Endothelial cell of hepatic sinusoid (primary cell): Measurements from ENCODE around the gene PROZ.

ENCODE experiments used
- in situ Hi-C: cut with HindIII; loops from 2 replicates; pipeline ENCODE4 v1.10.0; 2017; ENCODE audit warnings: low sequenced_read_pairs

Gene PROZ

GRCh38 chr13:113140677-113141600, 17.5 kb upstream of the PROZ start:
- in situ Hi-C loops: no loop called here

- in situ Hi-C loops: no loop called here
These were observed 16.9 kb upstream of the PROZ start for GRCh38 chr13:113141601-113141970.

DNA sequence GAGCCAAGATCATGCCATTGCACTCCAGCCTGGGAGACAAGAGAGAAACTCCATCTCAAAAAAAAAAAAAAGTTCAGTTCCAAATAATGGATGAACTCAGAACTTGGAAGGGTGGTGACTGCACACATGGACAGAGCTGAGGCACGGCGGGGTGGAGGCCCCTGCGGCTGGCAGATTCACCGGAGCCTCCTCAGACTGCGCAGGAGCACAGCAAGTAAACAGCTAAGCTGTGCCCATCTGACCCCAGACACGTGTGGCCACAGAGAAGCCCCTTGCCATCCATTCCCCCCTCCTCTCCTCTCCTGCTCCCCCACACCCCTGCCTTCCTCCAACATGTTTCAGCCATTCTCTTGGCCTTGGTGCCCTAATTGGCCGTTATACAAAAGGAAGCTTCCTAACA, 15.6 kb upstream of the PROZ start:
- in situ Hi-C loops: no loop called here

DNA sequence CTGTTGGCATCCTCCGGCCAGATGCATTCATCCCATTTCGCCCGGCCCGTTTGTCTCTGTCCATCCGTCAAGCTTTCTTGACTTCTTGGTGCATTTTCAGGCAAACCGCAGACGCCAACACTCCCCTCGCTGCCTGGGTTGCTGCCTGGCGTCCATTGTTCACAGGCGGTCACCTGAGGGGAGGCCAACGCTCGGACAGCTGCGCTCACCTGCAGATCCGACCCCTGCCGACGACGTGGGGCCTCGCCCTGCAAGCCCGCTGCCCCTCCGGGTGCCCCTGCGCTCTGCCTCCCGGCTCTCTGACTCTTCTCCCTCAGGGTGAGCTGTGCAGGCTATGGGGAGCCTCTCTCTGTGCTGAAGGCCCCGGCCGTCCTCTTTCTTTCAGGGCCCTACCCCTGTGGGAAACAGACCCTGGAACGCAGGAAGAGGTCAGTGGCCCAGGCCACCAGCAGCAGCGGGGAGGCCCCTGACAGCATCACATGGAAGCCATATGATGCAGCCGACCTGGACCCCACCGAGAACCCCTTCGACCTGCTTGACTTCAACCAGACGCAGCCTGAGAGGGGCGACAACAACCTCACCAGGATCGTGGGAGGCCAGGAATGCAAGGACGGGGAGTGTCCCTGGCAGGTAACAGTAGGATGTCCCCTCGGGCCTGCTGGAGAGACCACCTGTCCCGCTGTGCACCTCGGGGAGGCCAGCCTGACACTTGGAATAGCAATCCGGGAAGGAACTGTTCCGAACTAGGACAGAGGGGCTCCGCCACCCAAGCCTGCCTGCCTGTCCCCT, 14.8 kb upstream of the PROZ start:
- in situ Hi-C loops: no loop called here

- in situ Hi-C loops: no loop called here
These were observed 14.2 kb upstream of the PROZ start for GRCh38 chr13:113144255-113144629.

DNA sequence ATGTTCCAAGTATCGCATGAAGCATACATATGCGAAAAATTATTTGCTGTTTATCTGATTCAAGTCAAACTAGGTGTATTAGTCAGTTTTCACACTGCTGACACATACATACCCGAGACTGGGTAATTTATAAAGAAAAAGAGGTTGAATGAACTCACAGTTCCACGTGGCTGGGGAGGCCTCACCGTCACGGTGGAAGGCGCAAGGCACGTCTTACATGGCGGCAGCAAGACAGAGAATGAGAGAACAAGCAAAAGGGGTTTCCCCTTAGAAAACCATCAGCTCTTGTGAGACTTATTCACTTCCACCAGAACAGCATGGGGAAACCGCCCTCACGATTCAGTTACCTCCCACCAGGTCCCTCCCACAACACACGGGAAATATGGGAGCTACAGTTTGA, 13.0 kb upstream of the PROZ start:
- in situ Hi-C loops: no loop called here

- in situ Hi-C loops: no loop called here
These were observed 12.4 kb upstream of the PROZ start for GRCh38 chr13:113145911-113146598.

GRCh38 chr13:113146750-113147149, 11.7 kb upstream of the PROZ start:
- in situ Hi-C loops: no loop called here

DNA sequence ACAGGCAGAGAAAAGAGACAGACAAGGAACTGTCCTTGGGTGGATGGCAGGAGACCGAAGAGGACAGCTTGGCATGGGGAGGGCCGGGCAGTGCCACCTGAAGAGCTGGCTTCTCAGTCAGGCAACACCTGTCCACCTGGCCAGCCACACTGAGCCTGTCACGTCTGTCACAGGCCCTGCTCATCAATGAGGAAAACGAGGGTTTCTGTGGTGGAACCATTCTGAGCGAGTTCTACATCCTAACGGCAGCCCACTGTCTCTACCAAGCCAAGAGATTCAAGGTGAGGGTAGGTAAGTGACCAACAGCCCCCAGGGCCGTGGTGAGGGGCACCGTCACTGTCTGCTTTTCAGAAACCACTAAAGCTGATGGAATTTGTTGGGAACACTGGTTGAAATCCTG, 11.2 kb upstream of the PROZ start:
- in situ Hi-C loops: no loop called here

DNA sequence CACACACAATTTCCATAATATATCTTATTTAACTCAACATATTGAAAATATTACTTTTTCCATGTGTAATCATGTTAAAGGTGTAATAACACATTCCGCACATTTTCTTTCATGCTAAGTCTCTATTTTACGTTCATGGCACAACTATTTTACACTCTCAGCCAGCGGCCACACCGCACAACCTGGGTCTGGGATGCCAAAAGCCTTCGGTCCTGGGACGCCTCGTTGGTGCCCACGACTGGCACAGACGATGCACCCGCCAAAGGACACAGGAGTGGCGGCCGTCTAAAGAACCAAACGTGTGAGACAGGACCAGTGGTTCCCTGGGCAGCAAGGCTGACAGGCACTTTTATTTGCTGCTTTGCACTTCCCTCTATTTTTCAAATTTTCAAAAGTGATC, 10.0 kb upstream of the PROZ start:
- in situ Hi-C loops: no loop called here

- in situ Hi-C loops: no loop called here
These were observed 9.4 kb upstream of the PROZ start for GRCh38 chr13:113148940-113149503.

- in situ Hi-C loops: no loop called here
These were observed 8.5 kb upstream of the PROZ start for GRCh38 chr13:113149711-113150549.

- in situ Hi-C loops: no loop called here
These were observed 7.7 kb upstream of the PROZ start for GRCh38 chr13:113150550-113151365.

GRCh38 chr13:113151745-113152690, 6.4 kb upstream of the PROZ start:
- in situ Hi-C loops: no loop called here

GRCh38 chr13:113152691-113152983, 5.8 kb upstream of the PROZ start:
- in situ Hi-C loops: no loop called here

GRCh38 chr13:113152984-113153809, 5.3 kb upstream of the PROZ start:
- in situ Hi-C loops: no loop called here

GRCh38 chr13:113153810-113154748, 4.4 kb upstream of the PROZ start:
- in situ Hi-C loops: no loop called here
